ENCODE measurements around the gene MYOF.
"Not testable (repeated sequence)": the region's sequence is repeated elsewhere in the genome, so short reads cannot be mapped to it uniquely, and the experiment has no call there.

DNA sequence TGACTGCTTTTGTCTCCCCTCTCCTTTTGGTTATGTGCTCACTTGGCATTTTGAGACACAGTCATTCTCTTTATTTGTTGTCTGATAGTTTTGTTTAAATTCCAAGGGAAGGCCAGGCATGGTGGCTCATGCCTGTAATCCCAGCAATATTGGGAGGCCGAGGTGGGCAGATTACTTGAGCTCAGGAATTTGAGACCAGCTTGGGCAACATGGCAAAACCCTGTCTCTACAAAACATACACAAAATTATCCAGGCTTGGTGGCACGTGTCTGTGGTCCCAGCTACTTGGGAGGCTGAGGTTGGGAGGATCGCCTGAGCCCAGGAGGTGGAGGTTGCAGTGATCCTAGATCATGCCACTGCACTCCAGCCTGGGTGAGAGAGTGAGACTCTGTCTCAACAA lies 167.5 kb downstream of the MYOF start:
- not testable (repeated sequence) for TF ChIP-seq CTCF, POLR2AphosphoS5, EP300 (IDR thresholded peaks at IDR 0.05)

Measured in stomach (tissue), 4 donors.